ENCODE measurements around the gene MRPS18B. TPM values are rescaled to one million over a fixed set of nuclear protein-coding genes. Genes with fewer than 3 reads are reported as not detected.
A peak's percentile ranks its signal among the peaks of the same experiment; 100 is the strongest.

Gene MRPS18B
- total and polyA plus RNA-seq, 2 of the 13 experiments (the other 11 are each of a cell fraction or from before 2014, with no cell fraction given) = 125 to 131 TPM

DNA sequence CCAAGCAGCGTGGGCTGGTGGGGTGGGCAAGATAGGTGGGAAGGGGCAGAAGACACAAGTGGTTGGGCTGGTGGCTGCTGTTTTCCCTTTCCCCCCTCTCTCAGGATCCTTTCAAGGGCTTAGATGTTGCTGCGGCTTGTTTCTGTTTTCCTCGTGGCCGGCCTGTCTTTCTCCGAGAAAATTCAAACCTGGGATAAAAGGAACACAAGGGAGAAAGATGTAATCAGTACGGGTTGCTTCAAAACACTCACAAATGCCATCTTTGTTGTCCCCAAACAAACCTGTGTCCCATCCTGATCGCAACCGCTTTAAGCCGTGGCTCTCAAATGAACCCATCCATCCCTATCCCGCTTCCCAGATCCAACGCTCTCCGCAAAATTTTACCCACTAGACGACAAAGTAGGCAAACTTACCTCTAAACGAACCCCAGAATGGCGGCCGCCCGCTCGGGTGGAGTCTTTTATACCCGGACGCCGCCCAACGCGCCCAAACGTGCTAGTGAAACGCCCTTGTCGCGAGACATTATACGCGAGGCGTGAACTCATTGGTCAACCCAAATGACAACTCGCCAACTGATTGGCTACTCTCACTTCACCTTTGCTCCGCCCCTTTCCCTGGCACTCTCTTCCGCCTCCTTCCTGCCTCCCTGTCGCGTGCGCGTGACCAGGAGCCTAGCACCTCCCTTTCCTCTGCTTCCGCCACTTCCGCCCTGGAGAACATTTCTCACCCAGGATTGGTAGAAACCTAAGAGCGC lies 652 bp upstream of the MRPS18B start, which contains the start of gene PPP1R10 (continued):
- TF ChIP-seq CENPBD1 (CRISPR knock-in tag; IDR thresholded peaks at IDR 0.05; ENCODE audit: borderline replicate concordance, low read depth) = 0 out of 2 replicates have a peak, but pooled peaks have one; percentile 22
- no peak; the same call in 1 of the 2 replicates for TF ChIP-seq HDAC1 (CRISPR knock-in tag; IDR thresholded peaks at IDR 0.05)
- TF ChIP-seq, protein P1, sequence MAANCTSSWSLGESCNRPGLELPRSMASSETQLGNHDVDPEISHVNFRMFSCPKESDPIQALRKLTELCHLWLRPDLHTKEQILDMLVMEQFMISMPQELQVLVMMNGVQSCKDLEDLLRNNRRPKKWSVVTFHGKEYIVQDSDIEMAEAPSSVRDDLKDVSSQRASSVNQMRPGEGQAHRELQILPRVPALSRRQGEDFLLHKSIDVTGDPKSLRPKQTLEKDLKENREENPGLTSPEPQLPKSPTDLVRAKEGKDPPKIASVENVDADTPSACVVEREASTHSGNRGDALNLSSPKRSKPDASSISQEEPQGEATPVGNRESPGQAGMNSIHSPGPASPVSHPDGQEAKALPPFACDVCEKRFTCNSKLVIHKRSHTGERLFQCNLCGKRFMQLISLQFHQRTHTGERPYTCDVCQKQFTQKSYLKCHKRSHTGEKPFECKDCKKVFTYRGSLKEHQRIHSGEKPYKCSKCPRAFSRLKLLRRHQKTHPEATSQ (CRISPR knock-in tag; IDR thresholded peaks at IDR 0.05; ENCODE audit: borderline replicate concordance) = peak; percentile 90; the same call in 1 of the 2 replicates
- TF ChIP-seq CC2D1A (CRISPR knock-in tag; IDR thresholded peaks at IDR 0.05) = no peak
- TF ChIP-seq TMF1 (CRISPR knock-in tag; IDR thresholded peaks at IDR 0.05; ENCODE audit: low read depth) = peak; percentile 84; the same call in 1 of the 2 replicates
- TF ChIP-seq, protein P2, sequence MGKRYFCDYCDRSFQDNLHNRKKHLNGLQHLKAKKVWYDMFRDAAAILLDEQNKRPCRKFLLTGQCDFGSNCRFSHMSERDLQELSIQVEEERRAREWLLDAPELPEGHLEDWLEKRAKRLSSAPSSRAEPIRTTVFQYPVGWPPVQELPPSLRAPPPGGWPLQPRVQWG (CRISPR knock-in tag; IDR thresholded peaks at IDR 0.05; ENCODE audit: borderline replicate concordance, low read depth) = no peak
- TF ChIP-seq CBFB (CRISPR knock-in tag; IDR thresholded peaks at IDR 0.05) = peak; percentile 74; the same call in 1 of the 2 replicates
- TF ChIP-seq ZNF773 (CRISPR knock-in tag; IDR thresholded peaks at IDR 0.05; ENCODE audit: borderline replicate concordance) = peak; percentile 80; the same call in 1 of the 2 replicates
- TF ChIP-seq HMGA1 (CRISPR knock-in tag; conservative IDR thresholded peaks at IDR 0.05) = no peak
- TF ChIP-seq ZNF446 (CRISPR knock-in tag; IDR thresholded peaks at IDR 0.05) = no peak; the same call in 1 of the 2 replicates
- 0 out of 2 replicates have a peak, but pooled peaks have one; percentile 60 for TF ChIP-seq ZNF354B (CRISPR knock-in tag; IDR thresholded peaks at IDR 0.05)
- TF ChIP-seq NONO (IDR thresholded peaks at IDR 0.05) = no peak; the same call in 1 of the 2 replicates
- TF ChIP-seq NONO (CRISPR knock-in tag; conservative IDR thresholded peaks at IDR 0.05) = peak; percentile 69; the same call in 1 of the 2 replicates
- TF ChIP-seq ZNF83 (CRISPR knock-in tag; IDR thresholded peaks at IDR 0.05; ENCODE audit: borderline replicate concordance) = 0 out of 2 replicates have a peak, but pooled peaks have one; percentile 87
- peak; percentile 45 for TF ChIP-seq NCOA2 (CRISPR knock-in tag; IDR thresholded peaks at IDR 0.05)
- TF ChIP-seq TEAD3 (CRISPR knock-in tag; optimal IDR thresholded peaks at IDR 0.05; ENCODE audit: borderline replicate concordance) = no peak
- no peak for TF ChIP-seq TCF12 (IDR thresholded peaks at IDR 0.05)
- TF ChIP-seq TCF12 (CRISPR knock-in tag; IDR thresholded peaks at IDR 0.05) = peak; percentile 58; the same call in 1 of the 2 replicates
- TF ChIP-seq ZNF557 (CRISPR knock-in tag; IDR thresholded peaks at IDR 0.05) = peak; percentile 58; the same call in 1 of the 2 replicates
- TF ChIP-seq KLF13 (CRISPR knock-in tag; IDR thresholded peaks at IDR 0.05) = no peak
- peak in 1 of 2 experiments; percentile 95; a peak in 2 of 4 replicates for TF ChIP-seq KLF16 (CRISPR knock-in tag; IDR thresholded peaks at IDR 0.05)
- TF ChIP-seq ZSCAN30 (CRISPR knock-in tag; IDR thresholded peaks at IDR 0.05) = peak; percentile 72; the same call in 1 of the 2 replicates
- TF ChIP-seq ZNF30 (CRISPR knock-in tag; IDR thresholded peaks at IDR 0.05) = 0 out of 2 replicates have a peak, but pooled peaks have one; percentile 19
- peak; percentile 8 for TF ChIP-seq PHF5A (CRISPR knock-in tag; IDR thresholded peaks at IDR 0.05; ENCODE audit: low read depth, unreplicated experiment)
- TF ChIP-seq KLF12 (CRISPR knock-in tag; IDR thresholded peaks at IDR 0.05; ENCODE audit: borderline replicate concordance) = peak; percentile 82; the same call in 1 of the 2 replicates
- no peak for TF ChIP-seq PTBP1 (IDR thresholded peaks at IDR 0.05; ENCODE audit: low read depth, low read length, poor library complexity, severe bottlenecking)
- TF ChIP-seq PHF20 (CRISPR knock-in tag; IDR thresholded peaks at IDR 0.05) = no peak; the same call in 1 of the 2 replicates
- peak; percentile 100 for TF ChIP-seq KLF6 (CRISPR knock-in tag; IDR thresholded peaks at IDR 0.05)

All from HepG2 (cell line).